ENCODE results near the gene LIAS. TPM values are rescaled to one million over a fixed set of nuclear protein-coding genes. Genes with fewer than 3 reads are reported as not detected.

LIAS gene
- polyA plus RNA-seq, 1 donor (not counting 4 experiments of a cell fraction or from before 2014, with no cell fraction given) = 20.6 TPM

GRCh38 chr4:39494354-39494753, 35.5 kb downstream of the LIAS start:
- Histone ChIP-seq H3K9me3 (ENCODE audit: control insufficient read depth, low read depth, low read length) (no peaks in the 10 kb centered on the region), H3K36me3 (ENCODE audit: control insufficient read depth in 2 of 2, extremely low read depth in 1 of 2, insufficient read depth in 2 of 2, low read length in 2 of 2) (no peaks in the 10 kb centered on the region), H2AFZ (ENCODE audit: control insufficient read depth, low read length) (no peak overlapping the region), H3K79me2 (ENCODE audit: control insufficient read depth, insufficient read depth, low read length) (no peaks in the 10 kb centered on the region), H3K4me1 (ENCODE audit: control insufficient read depth, extremely low read depth, insufficient read depth, low read length) (peaks cover 10% of the 10 kb centered on the region), H4K20me1 (ENCODE audit: control insufficient read depth, extremely low read depth, insufficient read depth, low read length) (no peaks in the 10 kb centered on the region), H3K27me3 (ENCODE audit: control insufficient read depth, extremely low read depth, insufficient read depth, low read length) (no peaks in the 10 kb centered on the region), H3K9me1 (ENCODE audit: control insufficient read depth, extremely low read depth, insufficient read depth, low read length) (no peaks in the 10 kb centered on the region), H3K4me3 (ENCODE audit: control insufficient read depth in 2 of 3, extremely low read depth in 1 of 3, insufficient read depth in 2 of 3, low read depth in 1 of 3, low read length in 3 of 3) (no peak overlapping the region), H3K9ac (ENCODE audit: control insufficient read depth, extremely low read depth, insufficient read depth, low read length) (no peak overlapping the region), H3K4me2 (ENCODE audit: control insufficient read depth, extremely low read depth, insufficient read depth, low read depth, low read length) (no peak overlapping the region), H3K27ac (ENCODE audit: control insufficient read depth, insufficient read depth, low read length) (no peak overlapping the region)
- DNase-seq (ENCODE audit: low read depth, low spot score) (no peak), FAIRE-seq (no peak)
- TF ChIP-seq CTCF (optimal IDR thresholded peaks at IDR 0.05 in 1 of 3, IDR thresholded peaks at IDR 0.05 in 1 of 3, conservative IDR thresholded peaks at IDR 0.05 in 1 of 3; ENCODE audit: extremely low read depth in 1 of 3, insufficient read depth in 2 of 3, low read length in 3 of 3) (no peak), EZH2 (IDR thresholded peaks at IDR 0.05; ENCODE audit: low read length) (no peak)
- dilution Hi-C loops (cut with MboI; ENCODE audit: extremely low pct_ligation_motif_present, low sequenced_read_pairs) = no loop called here

- peak; percentile 83 for FAIRE-seq
- Histone ChIP-seq H3K9ac (ENCODE audit: control insufficient read depth, extremely low read depth, insufficient read depth, low read length) (no peak overlapping the region), H3K4me1 (ENCODE audit: control insufficient read depth, extremely low read depth, insufficient read depth, low read length) (peaks cover 10% of the 10 kb centered on the region), H3K36me3 (ENCODE audit: control insufficient read depth in 2 of 2, extremely low read depth in 1 of 2, insufficient read depth in 2 of 2, low read length in 2 of 2) (no peaks in the 10 kb centered on the region), H3K79me2 (ENCODE audit: control insufficient read depth, insufficient read depth, low read length) (no peaks in the 10 kb centered on the region), H3K9me1 (ENCODE audit: control insufficient read depth, extremely low read depth, insufficient read depth, low read length) (no peaks in the 10 kb centered on the region), H3K4me2 (ENCODE audit: control insufficient read depth, extremely low read depth, insufficient read depth, low read depth, low read length) (peak overlapping the region; percentile 55), H2AFZ (ENCODE audit: control insufficient read depth, low read length) (peak overlapping the region; percentile 20), H3K4me3 (ENCODE audit: control insufficient read depth in 2 of 3, extremely low read depth in 1 of 3, insufficient read depth in 2 of 3, low read depth in 1 of 3, low read length in 3 of 3) (no peak overlapping the region), H4K20me1 (ENCODE audit: control insufficient read depth, extremely low read depth, insufficient read depth, low read length) (no peaks in the 10 kb centered on the region), H3K9me3 (ENCODE audit: control insufficient read depth, low read depth, low read length) (no peaks in the 10 kb centered on the region), H3K27ac (ENCODE audit: control insufficient read depth, insufficient read depth, low read length) (peak overlapping the region; percentile 29), H3K27me3 (ENCODE audit: control insufficient read depth, extremely low read depth, insufficient read depth, low read length) (no peaks in the 10 kb centered on the region)
- peak; percentile 11 for DNase-seq (ENCODE audit: low read depth, low spot score)
- TF ChIP-seq EZH2 (IDR thresholded peaks at IDR 0.05; ENCODE audit: low read length) = no peak
- TF ChIP-seq CTCF (optimal IDR thresholded peaks at IDR 0.05 in 1 of 3, IDR thresholded peaks at IDR 0.05 in 1 of 3, conservative IDR thresholded peaks at IDR 0.05 in 1 of 3; ENCODE audit: extremely low read depth in 1 of 3, insufficient read depth in 2 of 3, low read length in 3 of 3) = no peak
- dilution Hi-C loops (cut with MboI; ENCODE audit: extremely low pct_ligation_motif_present, low sequenced_read_pairs) = no loop called here
Measured at GRCh38 chr4:39495446-39496213, 36.8 kb downstream of the LIAS start.
